Activated naive CD8-positive, alpha-beta T cell treated with anti-CD3 and anti-CD28 coated beads, Interleukin-2, amount 50 U/mL, for 24 hours (primary cell): ENCODE results near the gene DPYSL4.

Source experiments
- ATAC-seq: fragments of 150-1000 bp; cut with Tn5 transposase; one replicate; pipeline ENCODE4 v1.10.0; 2021
- DNase-seq: peaks from one replicate; pipeline ENCODE4 v3.0.0; 2021
- H3K27ac Mint-ChIP-seq: one replicate; pipeline ENCODE4 v1.8.0; 2021; ENCODE audit warnings: mild to moderate bottlenecking, mixed read lengths
- H3K27me3 Mint-ChIP-seq: one replicate; pipeline ENCODE4 v1.8.0; 2021; ENCODE audit warnings: mixed read lengths
- H3K36me3 Mint-ChIP-seq: one replicate; pipeline ENCODE4 v1.8.0; 2021; ENCODE audit warnings: low read depth, mixed read lengths
- H3K4me1 Mint-ChIP-seq: one replicate; pipeline ENCODE4 v1.8.0; 2021; ENCODE audit warnings: mixed read lengths
- H3K4me3 Mint-ChIP-seq: one replicate; pipeline ENCODE4 v1.8.0; 2021; ENCODE audit warnings: mild to moderate bottlenecking, moderate library complexity, mixed read lengths
- H3K9me3 Mint-ChIP-seq: one replicate; pipeline ENCODE4 v1.8.0; 2021; ENCODE audit warnings: mixed read lengths

DPYSL4 gene

GRCh38 chr10:132243141-132243540, 56.4 kb downstream of the DPYSL4 start:
- H3K36me3 Mint-ChIP-seq: no peaks in the 10 kb centered on the region
- ATAC-seq (no peak), DNase-seq (no peak)
- no peaks in the 10 kb centered on the region for H3K4me1 Mint-ChIP-seq
- H3K4me3 Mint-ChIP-seq: no peak overlapping the region
- H3K27me3 Mint-ChIP-seq: no peaks in the 10 kb centered on the region
- H3K27ac Mint-ChIP-seq: no peak overlapping the region
- H3K9me3 Mint-ChIP-seq: no peaks in the 10 kb centered on the region

GRCh38 chr10:132243626-132244025, 56.9 kb downstream of the DPYSL4 start:
- H3K27ac Mint-ChIP-seq: no peak overlapping the region

GRCh38 chr10:132245056-132245455, 58.3 kb downstream of the DPYSL4 start:
- Mint-ChIP-seq H3K27ac (no peak overlapping the region), H3K4me3 (no peak overlapping the region), H3K36me3 (no peaks in the 10 kb centered on the region), H3K27me3 (no peaks in the 10 kb centered on the region), H3K9me3 (no peaks in the 10 kb centered on the region), H3K4me1 (no peaks in the 10 kb centered on the region)
- ATAC-seq (no peak), DNase-seq (no peak)

More at GRCh38 chr10:132243626-132244025, 56.9 kb downstream of the DPYSL4 start:
- no peaks in the 10 kb centered on the region for H3K27me3 Mint-ChIP-seq
- H3K9me3 Mint-ChIP-seq: no peaks in the 10 kb centered on the region
- ATAC-seq (no peak), DNase-seq (no peak)
- no peaks in the 10 kb centered on the region for H3K36me3 Mint-ChIP-seq
- no peaks in the 10 kb centered on the region for H3K4me1 Mint-ChIP-seq
- H3K4me3 Mint-ChIP-seq: no peak overlapping the region

GRCh38 chr10:132246296-132246695, 59.5 kb downstream of the DPYSL4 start:
- Mint-ChIP-seq H3K27ac (no peak overlapping the region), H3K4me1 (no peaks in the 10 kb centered on the region), H3K36me3 (no peaks in the 10 kb centered on the region), H3K27me3 (no peaks in the 10 kb centered on the region), H3K9me3 (no peaks in the 10 kb centered on the region), H3K4me3 (no peak overlapping the region)
- no peak for DNase-seq
- ATAC-seq: no peak

- no peak for ATAC-seq
- Mint-ChIP-seq H3K4me1 (no peaks in the 10 kb centered on the region), H3K4me3 (no peak overlapping the region), H3K36me3 (no peaks in the 10 kb centered on the region), H3K9me3 (no peaks in the 10 kb centered on the region), H3K27me3 (no peaks in the 10 kb centered on the region), H3K27ac (no peak overlapping the region)
- DNase-seq: no peak
Measured at GRCh38 chr10:132247943-132248342, 61.2 kb downstream of the DPYSL4 start.

- no peak overlapping the region for H3K27ac Mint-ChIP-seq
- H3K4me1 Mint-ChIP-seq: no peaks in the 10 kb centered on the region
- ATAC-seq (no peak), DNase-seq (peak; percentile 43)
- H3K27me3 Mint-ChIP-seq: no peaks in the 10 kb centered on the region
- no peaks in the 10 kb centered on the region for H3K9me3 Mint-ChIP-seq
- H3K36me3 Mint-ChIP-seq: no peaks in the 10 kb centered on the region
- no peak overlapping the region for H3K4me3 Mint-ChIP-seq
Measured at GRCh38 chr10:132248455-132249225, 61.9 kb downstream of the DPYSL4 start.

- H3K36me3 Mint-ChIP-seq: no peaks in the 10 kb centered on the region
- no peak for DNase-seq
- no peaks in the 10 kb centered on the region for H3K9me3 Mint-ChIP-seq
- H3K4me1 Mint-ChIP-seq: no peaks in the 10 kb centered on the region
- H3K27me3 Mint-ChIP-seq: no peaks in the 10 kb centered on the region
- no peak for ATAC-seq
- no peak overlapping the region for H3K27ac Mint-ChIP-seq
- H3K4me3 Mint-ChIP-seq: no peak overlapping the region
Measured at GRCh38 chr10:132249226-132249724, 62.5 kb downstream of the DPYSL4 start.

- DNase-seq: no peak
- no peaks in the 10 kb centered on the region for H3K36me3 Mint-ChIP-seq
- H3K4me1 Mint-ChIP-seq: no peaks in the 10 kb centered on the region
- no peaks in the 10 kb centered on the region for H3K27me3 Mint-ChIP-seq
- ATAC-seq: no peak
- H3K4me3 Mint-ChIP-seq: no peak overlapping the region
- H3K27ac Mint-ChIP-seq: no peak overlapping the region
- H3K9me3 Mint-ChIP-seq: no peaks in the 10 kb centered on the region
Measured at GRCh38 chr10:132249824-132250375, 63.2 kb downstream of the DPYSL4 start.

GRCh38 chr10:132250481-132251475, 64.0 kb downstream of the DPYSL4 start:
- H3K27ac Mint-ChIP-seq: no peak overlapping the region
- no peak overlapping the region for H3K4me3 Mint-ChIP-seq

GRCh38 chr10:132251928-132252327, 65.2 kb downstream of the DPYSL4 start:
- Mint-ChIP-seq H3K4me3 (no peak overlapping the region), H3K4me1 (peaks cover 5% of the 10 kb centered on the region), H3K27ac (no peak overlapping the region), H3K36me3 (no peaks in the 10 kb centered on the region), H3K27me3 (no peaks in the 10 kb centered on the region), H3K9me3 (no peaks in the 10 kb centered on the region)
- ATAC-seq (no peak), DNase-seq (no peak)

More at GRCh38 chr10:132250481-132251475, 64.0 kb downstream of the DPYSL4 start:
- Mint-ChIP-seq H3K36me3 (no peaks in the 10 kb centered on the region), H3K27me3 (no peaks in the 10 kb centered on the region), H3K4me1 (peaks cover 2% of the 10 kb centered on the region), H3K9me3 (no peaks in the 10 kb centered on the region)
- ATAC-seq (no peak), DNase-seq (no peak)

- DNase-seq (no peak), ATAC-seq (no peak)
- Mint-ChIP-seq H3K27ac (no peak overlapping the region), H3K27me3 (no peaks in the 10 kb centered on the region), H3K4me3 (no peak overlapping the region), H3K36me3 (no peaks in the 10 kb centered on the region), H3K9me3 (no peaks in the 10 kb centered on the region), H3K4me1 (peaks cover 8% of the 10 kb centered on the region)
Measured at GRCh38 chr10:132252412-132252811, 65.7 kb downstream of the DPYSL4 start.

- Mint-ChIP-seq H3K36me3 (no peaks in the 10 kb centered on the region), H3K4me3 (no peak overlapping the region), H3K9me3 (no peaks in the 10 kb centered on the region), H3K27me3 (no peaks in the 10 kb centered on the region), H3K4me1 (peaks cover 8% of the 10 kb centered on the region), H3K27ac (no peak overlapping the region)
- ATAC-seq: no peak
- DNase-seq: no peak
Measured at GRCh38 chr10:132253092-132253687, 66.4 kb downstream of the DPYSL4 start.

- ATAC-seq (no peak), DNase-seq (no peak)
- H3K4me1 Mint-ChIP-seq: peaks cover 12% of the 10 kb centered on the region
- H3K9me3 Mint-ChIP-seq: no peaks in the 10 kb centered on the region
- no peak overlapping the region for H3K27ac Mint-ChIP-seq
- no peak overlapping the region for H3K4me3 Mint-ChIP-seq
- no peaks in the 10 kb centered on the region for H3K27me3 Mint-ChIP-seq
- H3K36me3 Mint-ChIP-seq: no peaks in the 10 kb centered on the region
Measured at GRCh38 chr10:132254841-132255240, 68.1 kb downstream of the DPYSL4 start.
